ENCODE data around the gene MYBPHL.
"Not testable (repeated sequence)": the region's sequence is repeated elsewhere in the genome, so short reads cannot be mapped to it uniquely, and the experiment has no call there.

The MYBPHL gene

DNA sequence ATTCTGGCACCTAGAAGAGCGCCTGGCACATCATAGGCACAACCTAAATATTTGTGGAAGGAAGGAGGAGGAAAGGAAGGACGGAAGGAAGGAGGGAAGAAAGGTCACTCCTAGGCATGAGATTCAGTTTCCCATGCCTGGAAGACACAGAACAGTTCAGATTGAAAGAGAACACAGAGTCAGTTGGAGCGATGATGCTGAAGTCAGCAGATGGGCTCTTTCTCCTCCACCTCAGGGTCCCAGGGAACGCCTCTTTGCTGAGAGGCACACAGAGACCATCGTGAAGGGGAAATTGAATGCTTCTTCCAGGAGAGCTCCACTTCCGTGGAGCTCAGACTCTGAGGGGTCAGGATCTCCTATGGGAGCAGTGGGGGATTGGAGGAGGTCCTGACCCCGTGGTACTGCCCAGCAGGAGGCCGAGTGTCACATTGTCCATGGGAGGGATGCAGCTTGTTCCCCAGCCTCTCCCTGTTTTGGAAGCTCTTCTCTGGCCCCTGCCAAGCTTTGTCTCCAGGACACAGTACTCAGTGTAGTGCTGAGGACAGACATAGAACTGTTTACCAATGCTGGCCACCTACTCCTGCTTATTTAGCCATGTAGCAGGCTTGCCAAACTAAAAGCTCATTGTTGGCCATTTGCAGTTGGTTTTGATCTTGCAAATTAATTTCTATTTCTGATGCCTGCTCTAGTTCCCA lies 2.4 kb downstream of the MYBPHL start:
- DNase-seq, result no peak

GRCh38 chr1:109301874-109302273 lies 4.9 kb downstream of the MYBPHL start:
- DNase-seq, result no peak

GRCh38 chr1:109300650-109301151 lies 6.1 kb downstream of the MYBPHL start:
- DNase-seq, result no peak

DNA sequence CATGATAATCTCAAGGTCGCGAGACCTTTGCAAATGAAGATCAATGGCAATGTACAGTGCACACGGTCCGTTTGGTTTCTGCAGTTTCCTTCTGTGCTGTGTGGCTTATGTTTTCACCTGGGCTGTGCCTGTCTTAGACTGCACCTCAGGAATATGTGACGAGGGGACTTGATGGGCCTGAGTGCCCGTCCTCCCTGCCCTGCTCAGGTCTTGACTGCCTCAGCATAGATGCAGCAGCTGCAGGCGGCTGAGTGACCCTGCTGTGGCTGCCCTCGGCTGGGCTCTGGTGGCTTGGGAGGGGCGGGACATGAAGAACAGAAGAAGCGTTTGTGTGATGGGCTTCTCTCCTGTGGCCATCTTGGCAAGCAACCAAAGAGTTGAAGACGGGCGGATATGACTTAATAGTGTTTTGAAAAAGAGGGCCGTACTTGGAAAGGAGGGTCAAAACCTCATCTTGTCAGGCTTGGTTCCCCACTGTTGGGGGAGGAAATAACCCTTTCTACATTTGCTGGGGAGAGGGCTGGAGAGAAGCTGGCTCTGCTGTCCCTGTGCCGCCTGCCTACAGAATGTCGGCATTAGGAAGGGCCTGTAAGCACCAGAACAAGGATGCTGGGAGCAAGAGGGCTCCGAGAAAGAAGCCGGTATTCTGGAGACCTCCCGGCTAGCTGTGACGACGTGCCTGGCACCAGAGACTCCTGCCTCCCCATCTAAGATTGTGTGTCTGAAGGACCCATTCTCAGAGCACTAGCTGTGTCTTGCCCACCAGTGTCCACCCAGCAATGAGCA lies 7.1 kb downstream of the MYBPHL start:
- DNase-seq, result no peak

- no peak for DNase-seq
Measured at GRCh38 chr1:109298666-109299557, 7.9 kb downstream of the MYBPHL start.

GRCh38 chr1:109296782-109297181 lies 10.0 kb downstream of the MYBPHL start:
- DNase-seq, result no peak

GRCh38 chr1:109295712-109296415 lies 10.9 kb downstream of the MYBPHL start:
- no peak for DNase-seq

DNA sequence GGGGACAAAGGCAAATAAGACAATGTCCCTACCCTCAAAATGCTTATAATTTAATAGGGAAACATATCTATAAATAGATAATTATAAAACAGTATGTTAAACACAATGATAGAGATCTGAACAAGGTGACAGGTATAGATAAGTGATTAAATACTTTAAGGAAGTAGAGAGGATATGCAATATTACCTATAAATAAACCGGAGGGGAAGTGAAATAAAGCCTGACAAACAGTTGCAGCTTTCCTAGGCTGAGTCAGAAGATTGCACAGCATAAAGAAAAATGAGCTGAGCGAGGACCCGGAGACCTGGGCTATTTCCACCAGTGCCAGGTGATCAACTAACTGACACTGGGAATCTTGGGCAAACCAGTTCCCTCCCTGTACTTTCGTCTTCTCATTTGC lies 12.3 kb downstream of the MYBPHL start:
- DNase-seq, result no peak

GRCh38 chr1:109293026-109293425 lies 13.8 kb downstream of the MYBPHL start:
- DNase-seq, result no peak

GRCh38 chr1:109292364-109292763 lies 14.4 kb downstream of the MYBPHL start:
- no peak for DNase-seq

GRCh38 chr1:109290998-109291397 lies 15.8 kb downstream of the MYBPHL start:
- no peak for DNase-seq

DNA sequence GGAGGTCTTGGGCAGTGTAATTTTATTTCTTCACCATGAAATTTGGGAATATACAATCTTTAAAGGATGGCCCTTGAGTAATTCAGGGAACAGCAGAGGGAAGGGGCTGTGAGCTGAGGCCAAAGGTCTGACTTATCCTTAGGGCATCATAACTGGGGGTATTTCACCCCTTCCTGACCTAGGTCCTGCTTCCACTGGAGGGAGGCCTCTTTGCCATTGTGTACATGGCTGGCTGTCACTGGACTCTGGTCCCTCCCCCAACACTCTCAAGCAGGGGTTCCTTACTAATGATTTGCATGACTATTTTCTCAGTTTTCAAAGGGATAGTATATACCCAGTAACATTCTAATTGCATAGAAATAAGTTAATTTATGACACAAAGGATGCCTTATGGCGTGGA lies 16.7 kb downstream of the MYBPHL start:
- no peak for DNase-seq

DNA sequence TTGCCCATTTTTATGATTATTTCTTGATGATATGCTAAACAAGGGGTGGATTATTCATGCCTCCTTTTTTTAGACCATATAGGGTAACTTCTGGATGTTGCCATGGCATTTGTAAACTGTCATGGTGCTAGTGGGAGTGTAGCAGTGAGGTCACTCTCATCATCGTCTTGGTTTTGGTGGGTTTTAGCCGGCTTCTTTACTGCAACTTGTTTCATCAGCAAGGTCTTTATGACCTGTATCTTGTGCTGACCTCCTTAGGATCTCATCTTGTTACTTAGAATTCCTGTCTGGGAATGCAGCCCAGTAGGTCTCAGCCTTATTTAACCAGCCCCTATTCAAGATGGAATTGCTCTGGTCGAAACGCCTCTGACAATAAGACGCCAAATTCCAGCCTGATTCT lies 20.0 kb downstream of the MYBPHL start:
- DNase-seq, result not testable (repeated sequence)

- DNase-seq, result no peak
Measured at GRCh38 chr1:109283748-109284600, 22.8 kb downstream of the MYBPHL start.

GRCh38 chr1:109282952-109283747 lies 23.7 kb downstream of the MYBPHL start, which contains the start of gene PSRC1:
PSRC1 (minus strand) TSS chr1:109283145.
- peak; percentile 88 to 91 for DNase-seq

DNA sequence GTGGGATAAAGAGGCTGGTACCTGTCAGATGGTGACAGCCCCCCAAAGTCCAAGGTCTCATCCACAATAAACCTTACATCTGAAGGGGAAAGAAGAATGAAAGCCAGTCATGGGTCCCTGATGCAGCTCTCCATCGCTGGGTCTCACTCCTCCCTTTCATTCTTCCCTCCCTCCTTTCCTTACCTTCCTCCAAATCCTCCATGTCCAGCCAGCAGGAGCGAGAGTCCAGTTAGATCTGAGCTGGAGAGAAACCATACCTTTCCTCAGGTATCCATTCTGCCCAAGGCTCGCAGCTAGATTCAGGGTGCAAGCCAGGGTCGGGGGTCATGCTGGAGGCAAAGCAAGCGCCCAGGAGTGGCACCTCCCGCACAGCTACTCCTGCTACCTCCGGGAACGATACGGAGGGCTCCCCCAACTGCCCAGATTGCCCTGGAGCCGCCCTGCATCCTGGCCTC lies 24.3 kb downstream of the MYBPHL start:
- no peak for DNase-seq

GRCh38 chr1:109281680-109282496 lies 24.9 kb downstream of the MYBPHL start:
- no peak for DNase-seq

GRCh38 chr1:109280862-109281261 lies 25.9 kb downstream of the MYBPHL start:
- no peak for DNase-seq

DNA sequence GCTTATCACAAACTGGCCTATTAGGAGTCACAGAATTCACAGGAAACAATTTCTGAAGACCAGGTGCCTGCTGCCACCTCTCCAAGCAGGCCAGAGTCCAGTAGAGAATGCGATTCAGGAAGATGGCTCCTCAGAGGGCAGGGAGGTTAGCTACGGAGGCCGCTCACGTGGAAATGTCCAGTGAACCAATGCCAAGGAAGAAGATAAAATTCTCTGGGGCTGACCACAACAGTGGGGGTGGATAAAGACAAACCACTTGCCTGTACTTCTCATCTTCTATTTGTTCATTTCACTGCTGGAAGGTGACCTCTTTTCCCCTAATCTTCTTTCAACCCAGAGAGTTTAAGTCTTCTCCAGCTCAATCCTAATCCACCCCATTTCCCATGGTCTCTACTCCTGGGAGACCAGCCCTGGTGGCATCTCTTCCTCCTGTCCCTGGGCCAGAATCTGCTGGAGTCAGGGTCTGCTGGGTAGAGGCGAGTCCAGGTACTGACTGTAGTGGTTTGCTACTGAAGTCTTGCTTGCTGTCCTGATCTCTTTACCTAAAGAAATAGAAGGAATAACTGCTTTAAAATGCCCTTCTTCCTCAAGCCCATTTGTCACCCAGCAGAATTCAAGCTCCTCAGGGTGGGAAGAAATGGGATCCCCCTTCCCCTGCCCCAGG lies 27.1 kb downstream of the MYBPHL start:
- no peak for DNase-seq
